Natural killer cell treated with Interleukin-12 subunit alpha and Interleukin-12 subunit beta and Interleukin-15 and Interleukin-18, amount 100 ng/mL, for 72 hours (primary cell): Measurements from ENCODE around the gene CPHXL. TPM values are rescaled to one million over a fixed set of nuclear protein-coding genes. Genes with fewer than 3 reads are reported as not detected.

Experiments used
- ATAC-seq, 2 donors: fragments of 150-1000 bp; cut with Tn5 transposase in 1 of 2; sonication (Bioruptor Pico), chemical (Tn5 transposase) in 1 of 2; 2 replicates each; pipeline ENCODE4 v1.10.0; 2021
- DNase-seq: peaks from one replicate; pipeline ENCODE4 v3.0.0; 2022; ENCODE audit warnings: low spot score
- H3K27ac Mint-ChIP-seq, 2 donors: 1 replicate in 1 of 2; 2 replicates in 1 of 2; pipeline ENCODE4 v1.8.0; 2022; ENCODE audit warnings: mixed read lengths in 2 of 2, mild to moderate bottlenecking in 1 of 2, moderate library complexity in 1 of 2
- H3K27me3 Mint-ChIP-seq, 2 donors: 1 replicate in 1 of 2; 2 replicates in 1 of 2; pipeline ENCODE4 v1.8.0; 2022; ENCODE audit warnings: mixed read lengths in 2 of 2
- H3K36me3 Mint-ChIP-seq: one replicate; pipeline ENCODE4 v1.8.0; 2022; ENCODE audit warnings: mixed read lengths
- H3K4me1 Mint-ChIP-seq, 2 donors: 1 replicate in 1 of 2; 2 replicates in 1 of 2; pipeline ENCODE4 v1.8.0; 2022; ENCODE audit warnings: low read depth in 2 of 2, mixed read lengths in 2 of 2, mild to moderate bottlenecking in 1 of 2
- H3K4me3 Mint-ChIP-seq: one replicate; pipeline ENCODE4 v1.8.0; 2022; ENCODE audit warnings: mixed read lengths
- H3K9me3 Mint-ChIP-seq: 2 replicates; pipeline ENCODE4 v1.8.0; 2022; ENCODE audit warnings: mixed read lengths
- total RNA-seq, 2 donors: library from RNA; stranded (reverse); gene quantifications; one replicate each; pipeline ENCODE4 v1.2.3, GENCODE V29; 2022

Gene CPHXL
- total RNA-seq, 2 donors from 2014 or later, result not detected

DNA sequence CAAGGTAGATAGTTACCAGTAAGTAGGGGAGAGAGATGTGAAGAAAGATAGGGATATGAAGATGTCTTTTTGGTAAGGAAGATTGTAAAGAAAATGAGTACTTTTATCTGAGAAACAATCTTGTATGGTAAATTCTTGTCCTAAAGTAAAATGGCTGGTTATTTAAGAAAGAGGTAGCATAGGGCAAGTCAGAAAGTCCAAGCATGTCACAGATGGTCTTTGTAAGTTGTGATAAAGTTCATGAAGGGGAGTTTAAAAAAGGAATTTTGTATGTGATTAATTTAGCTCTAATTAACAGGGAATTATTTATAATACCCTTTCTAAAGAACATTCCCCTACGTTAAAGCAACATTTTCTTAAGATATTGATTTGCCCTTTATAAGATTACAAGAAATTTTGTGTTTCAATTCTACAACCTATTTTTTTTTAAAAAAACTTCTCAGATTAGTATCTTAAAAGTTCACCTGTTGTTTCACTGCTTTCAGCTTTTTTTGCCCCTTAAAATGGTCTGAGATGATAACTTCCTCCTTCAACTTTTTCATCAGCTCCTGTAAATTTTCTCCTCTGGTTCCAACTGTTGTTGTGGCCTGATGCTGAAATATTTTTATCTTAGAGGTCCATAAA lies 16.2 kb upstream of the CPHXL start:
- Mint-ChIP-seq H3K4me3 (no peak overlapping the region), H3K9me3 (peaks cover 10% of the 10 kb centered on the region), H3K27ac (no peak overlapping the region), H3K27me3 (peaks cover 5 to 39% of the 10 kb centered on the region in 2 donors), H3K4me1 (no peaks in the 10 kb centered on the region), H3K36me3 (peaks cover 21% of the 10 kb centered on the region)
- DNase-seq (no peak), ATAC-seq (no peak)

DNA sequence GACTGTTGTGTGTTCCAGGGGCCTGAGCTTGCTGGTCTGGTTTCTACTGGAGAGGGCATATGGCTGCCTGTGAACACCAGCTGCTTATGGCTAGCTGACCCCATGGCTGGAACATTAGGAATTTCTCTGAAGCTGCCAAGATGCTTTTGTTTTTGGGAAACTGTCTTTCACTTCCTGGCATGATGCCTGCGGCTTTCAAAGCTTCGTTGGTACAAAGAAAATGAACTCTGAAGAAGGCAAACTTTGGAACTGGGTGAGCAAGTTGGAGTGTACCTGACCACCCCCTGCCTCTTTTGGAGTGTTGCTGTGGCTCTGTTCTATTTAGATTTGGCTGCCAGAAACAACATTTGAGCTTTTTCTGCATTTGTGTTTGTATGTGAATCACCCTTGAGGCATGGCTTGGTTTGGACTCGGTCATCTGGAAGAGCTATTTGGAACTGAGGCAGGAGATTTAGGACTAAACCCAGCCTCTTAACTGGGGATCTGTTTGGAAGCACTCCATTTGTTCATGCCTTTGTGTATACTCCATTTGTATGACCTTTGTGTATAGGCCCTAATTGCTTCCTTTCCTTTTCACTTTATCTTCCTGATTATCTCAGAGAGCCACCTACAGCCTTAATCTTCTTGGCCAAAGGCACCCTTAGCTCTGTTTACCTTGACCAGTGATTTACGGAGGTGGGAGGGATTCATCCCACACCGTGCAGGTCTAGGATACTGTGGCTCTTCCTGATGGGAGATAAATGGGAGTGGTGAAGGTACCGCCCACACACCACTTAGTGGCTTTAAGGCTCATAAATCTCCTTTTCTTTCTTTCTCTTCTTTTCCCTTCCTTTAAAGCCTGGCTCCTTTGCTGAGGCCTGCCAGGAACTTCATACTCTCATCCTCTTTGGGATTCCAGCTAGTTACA lies 7.3 kb upstream of the CPHXL start:
- no peak overlapping the region for H3K4me3 Mint-ChIP-seq
- ATAC-seq, result no peak
- H3K27me3 Mint-ChIP-seq, result peaks cover 1 to 8% of the 10 kb centered on the region in 2 donors
- no peak overlapping the region for H3K27ac Mint-ChIP-seq
- no peaks in the 10 kb centered on the region for H3K4me1 Mint-ChIP-seq
- DNase-seq, result no peak
- no peaks in the 10 kb centered on the region for H3K36me3 Mint-ChIP-seq
- no peaks in the 10 kb centered on the region for H3K9me3 Mint-ChIP-seq

DNA sequence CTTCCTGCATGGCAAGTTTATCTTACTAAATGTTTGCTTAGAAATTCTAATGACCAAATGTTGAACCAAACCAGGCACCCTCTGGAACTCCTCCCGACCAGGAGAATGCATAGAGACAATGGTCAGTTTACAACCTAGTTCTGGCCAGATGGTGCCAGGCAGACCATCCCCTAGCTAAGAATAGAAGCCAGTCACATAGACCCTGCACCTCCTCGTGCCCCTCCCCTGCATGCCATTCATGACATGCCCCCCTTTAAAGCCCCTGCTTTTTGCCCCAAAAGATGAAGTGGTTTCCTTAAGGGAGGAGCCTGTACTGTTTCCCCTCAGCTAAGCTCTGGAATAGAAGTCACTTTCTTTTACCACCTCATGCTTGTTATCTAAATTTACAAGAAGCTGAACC lies 6.6 kb upstream of the CPHXL start:
- Mint-ChIP-seq H3K9me3 (no peaks in the 10 kb centered on the region), H3K27me3 (peaks cover 0 to 4% of the 10 kb centered on the region in 2 donors), H3K27ac (no peak overlapping the region), H3K4me1 (no peaks in the 10 kb centered on the region), H3K36me3 (no peaks in the 10 kb centered on the region), H3K4me3 (no peak overlapping the region)
- ATAC-seq (no peak), DNase-seq (no peak)

DNA sequence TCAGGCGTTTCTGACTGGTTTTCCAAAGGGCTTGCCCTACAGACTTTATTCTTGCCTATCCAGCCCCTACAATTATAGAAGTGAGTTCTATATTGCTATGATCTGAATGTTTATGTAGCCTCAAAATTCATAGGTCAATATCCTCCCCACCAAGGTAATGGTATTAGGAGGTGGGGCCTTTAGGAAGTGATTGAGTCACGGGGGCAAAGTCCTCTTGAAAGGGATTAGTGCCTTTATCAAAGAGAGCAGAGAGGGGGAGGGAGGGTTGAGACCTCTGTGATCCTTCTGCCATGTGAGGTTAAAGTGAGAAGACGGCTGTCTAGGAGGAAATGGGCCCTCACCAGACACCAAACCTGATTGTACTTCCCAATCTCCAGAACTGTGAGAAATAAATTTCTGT lies 931 bp upstream of the CPHXL start:
- Mint-ChIP-seq H3K9me3 (peaks cover 2% of the 10 kb centered on the region), H3K4me3 (no peak overlapping the region)

DNA sequence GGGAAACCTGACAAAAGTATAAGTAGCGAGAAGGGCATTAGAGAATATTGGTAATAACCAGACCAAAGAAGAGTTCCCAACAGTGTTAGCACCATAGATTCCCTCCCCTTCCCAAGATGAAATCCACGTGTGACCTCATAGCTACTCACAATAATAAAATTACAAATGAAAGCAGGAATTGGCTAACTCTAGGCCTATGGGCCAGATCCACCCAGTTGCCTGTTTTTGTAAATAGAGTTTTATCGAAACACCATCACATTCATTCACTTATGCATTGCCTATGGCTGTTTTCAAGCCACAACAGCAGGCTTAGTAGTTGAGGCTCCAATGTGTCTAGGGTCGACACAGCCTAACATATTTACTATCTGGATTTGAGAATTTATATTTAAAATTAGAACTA lies 7.8 kb downstream of the CPHXL start:
- Mint-ChIP-seq H3K27ac (no peak overlapping the region), H3K27me3 (peaks cover 0 to 22% of the 10 kb centered on the region in 2 donors), H3K36me3 (peaks cover 11% of the 10 kb centered on the region), H3K4me3 (no peak overlapping the region), H3K4me1 (no peaks in the 10 kb centered on the region), H3K9me3 (peaks cover 15% of the 10 kb centered on the region)
- ATAC-seq, result no peak
- no peak for DNase-seq

More for the DNA sequence above, 931 bp upstream of the CPHXL start:
- H3K27me3 Mint-ChIP-seq, result peaks cover 0 to 2% of the 10 kb centered on the region in 2 donors
- no peak overlapping the region for H3K27ac Mint-ChIP-seq
- no peak for ATAC-seq
- no peak for DNase-seq
- no peaks in the 10 kb centered on the region for H3K4me1 Mint-ChIP-seq
- H3K36me3 Mint-ChIP-seq, result no peaks in the 10 kb centered on the region

DNA sequence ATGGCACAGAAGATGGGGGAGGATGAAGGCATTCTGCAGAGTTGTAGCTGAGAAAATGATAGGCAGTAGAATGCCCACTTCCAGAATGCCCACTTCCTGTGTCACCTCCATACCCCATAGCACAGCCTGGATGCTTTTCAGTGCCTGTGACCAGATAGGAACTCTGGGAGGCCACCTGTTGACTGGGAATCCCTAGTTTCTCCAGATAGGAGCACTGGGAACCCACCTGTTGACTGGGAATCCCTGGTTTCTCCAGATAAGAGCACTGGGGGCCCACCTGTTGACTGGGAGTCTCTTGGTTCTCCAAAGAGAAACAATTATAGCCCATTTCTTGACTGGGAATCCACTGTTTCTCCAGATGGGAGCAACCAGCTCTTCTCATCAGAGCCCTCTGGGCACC lies 11.6 kb downstream of the CPHXL start:
- no peak for ATAC-seq
- Mint-ChIP-seq H3K36me3 (peaks cover 4% of the 10 kb centered on the region), H3K4me1 (no peaks in the 10 kb centered on the region), H3K27ac (no peak overlapping the region), H3K4me3 (no peak overlapping the region), H3K9me3 (peaks cover 3% of the 10 kb centered on the region), H3K27me3 (peaks cover 0 to 7% of the 10 kb centered on the region in 2 donors)
- no peak for DNase-seq

DNA sequence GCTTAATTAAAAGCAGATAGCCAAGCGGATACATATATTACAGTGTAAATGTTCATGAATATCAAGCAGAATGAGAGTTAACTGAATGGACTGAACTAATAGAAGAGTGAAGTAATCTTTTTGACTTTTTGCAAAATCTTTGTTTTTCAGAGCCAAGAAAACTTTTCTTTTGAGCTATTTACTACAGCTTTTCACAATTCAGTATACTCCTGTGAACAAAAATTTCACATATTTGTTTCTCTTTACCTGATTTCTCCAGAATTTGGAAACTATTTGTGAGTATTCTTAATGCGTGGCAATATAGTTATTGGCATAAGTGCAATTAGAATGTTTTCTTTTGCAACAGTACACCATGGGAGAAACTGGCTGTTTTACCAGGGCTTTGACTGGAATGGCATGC lies 15.9 kb downstream of the CPHXL start:
- DNase-seq, result no peak
- Mint-ChIP-seq H3K4me3 (no peak overlapping the region), H3K4me1 (no peaks in the 10 kb centered on the region), H3K27ac (no peak overlapping the region), H3K9me3 (no peaks in the 10 kb centered on the region), H3K27me3 (peaks cover 0 to 2% of the 10 kb centered on the region in 2 donors), H3K36me3 (peaks cover 4% of the 10 kb centered on the region)
- no peak for ATAC-seq

DNA sequence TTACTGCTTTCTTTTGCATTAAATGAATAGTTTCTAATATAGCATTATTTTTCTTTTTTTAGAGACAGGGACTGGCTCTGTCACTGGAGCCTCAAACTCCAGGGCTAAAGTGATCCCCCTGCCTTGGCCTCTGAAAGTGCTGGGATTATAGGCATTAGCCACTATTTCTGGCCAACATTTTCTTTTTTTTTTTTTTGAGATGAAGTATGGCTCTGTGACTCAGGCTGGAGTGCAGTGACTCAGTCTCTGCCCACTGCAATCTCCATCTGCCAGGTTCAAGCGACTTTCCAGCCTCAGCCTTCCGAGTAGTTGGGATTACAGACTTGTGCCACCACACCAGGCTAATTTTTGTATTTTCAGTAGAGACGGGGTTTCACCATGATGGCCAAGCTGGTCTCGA lies 23.0 kb downstream of the CPHXL start:
- Mint-ChIP-seq H3K4me3 (no peak overlapping the region), H3K27me3 (peaks cover 0 to under 1% of the 10 kb centered on the region in 2 donors), H3K4me1 (no peaks in the 10 kb centered on the region), H3K27ac (no peak overlapping the region), H3K9me3 (no peaks in the 10 kb centered on the region), H3K36me3 (no peaks in the 10 kb centered on the region)
- ATAC-seq, result no peak
- no peak for DNase-seq

DNA sequence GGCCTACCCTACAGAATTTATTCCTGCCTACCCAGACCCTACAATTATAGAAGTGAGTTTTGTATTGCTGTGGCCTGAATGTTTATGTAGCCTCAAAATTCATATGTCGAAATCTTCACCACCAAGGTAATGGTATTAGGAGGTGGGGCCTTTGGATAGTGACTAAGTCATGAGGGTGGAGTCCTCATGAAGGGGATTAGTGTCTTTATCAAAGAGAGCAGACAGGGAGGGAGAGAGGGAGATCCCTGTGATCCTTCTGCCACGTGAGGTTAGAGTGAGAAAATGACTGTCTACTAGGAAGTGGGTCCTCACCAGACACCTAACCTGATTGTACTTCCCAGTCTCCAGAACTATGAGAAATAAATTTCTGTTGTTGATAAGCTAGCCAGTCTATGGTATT lies 24.0 kb downstream of the CPHXL start:
- Mint-ChIP-seq H3K9me3 (no peaks in the 10 kb centered on the region), H3K4me1 (no peaks in the 10 kb centered on the region)
- ATAC-seq, result no peak

DNA sequence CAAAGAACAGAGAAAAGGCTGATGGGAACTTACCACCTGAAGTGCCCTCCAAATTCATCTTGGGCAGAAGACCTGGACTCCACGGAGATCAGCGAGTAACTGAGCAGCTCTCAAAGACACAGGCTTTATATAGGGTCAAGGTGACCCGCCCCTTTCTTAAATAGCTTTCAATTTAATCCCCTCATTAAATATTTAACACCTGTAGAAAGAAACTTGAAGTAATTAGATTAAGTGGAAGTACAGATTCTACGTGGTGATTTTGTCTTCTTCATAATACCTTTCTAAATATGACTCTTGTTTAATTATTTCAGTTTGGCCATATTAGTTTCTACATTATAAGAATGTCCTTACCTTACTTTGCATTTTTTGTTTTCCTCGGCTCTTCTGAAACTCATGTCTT lies 24.9 kb downstream of the CPHXL start, which contains the start of gene DUXB:
Gene DUXB, minus strand, starts transcription at position 101 of the 400 bp plus-strand sequence. Its CDS starts 43 bp downstream, at position 58.
- no peak within 1 kb of the TSS for H3K27ac Mint-ChIP-seq
- H3K36me3 Mint-ChIP-seq, result no peaks in the 10 kb centered on the region
- DNase-seq, result no peak
- H3K4me1 Mint-ChIP-seq, result no peaks in the 10 kb centered on the region
- H3K4me3 Mint-ChIP-seq, result no peak within 1 kb of the TSS
- H3K9me3 Mint-ChIP-seq, result no peaks in the 10 kb centered on the region
- H3K27me3 Mint-ChIP-seq, result no peaks in the 10 kb centered on the region
- ATAC-seq, result no peak

More for the DNA sequence above, 24.0 kb downstream of the CPHXL start:
- H3K36me3 Mint-ChIP-seq, result no peaks in the 10 kb centered on the region
- H3K27me3 Mint-ChIP-seq, result no peaks in the 10 kb centered on the region
- DNase-seq, result no peak
- no peak overlapping the region for H3K27ac Mint-ChIP-seq
- H3K4me3 Mint-ChIP-seq, result no peak overlapping the region

DNA sequence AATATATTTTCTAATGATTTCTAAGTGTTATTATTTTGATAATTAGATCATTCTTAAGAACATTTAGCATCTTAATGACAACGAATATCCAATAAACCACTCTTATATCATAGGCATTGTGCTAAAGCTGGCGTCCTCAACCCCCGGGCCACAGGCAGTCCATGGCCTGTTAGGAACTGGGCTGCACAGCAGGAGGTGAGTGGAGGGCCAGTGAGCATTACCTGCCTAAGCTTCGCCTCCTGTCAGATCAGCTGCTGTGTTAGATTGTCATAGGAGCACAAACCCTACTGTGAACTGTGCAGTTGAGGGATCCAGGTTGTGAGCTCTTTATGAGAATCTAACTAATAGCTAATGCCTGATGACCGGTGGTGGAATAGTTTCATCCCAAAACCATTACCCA lies 28.7 kb downstream of the CPHXL start:
- H3K27ac Mint-ChIP-seq, result no peak overlapping the region
- DNase-seq, result no peak
- no peaks in the 10 kb centered on the region for H3K9me3 Mint-ChIP-seq
- H3K4me1 Mint-ChIP-seq, result no peaks in the 10 kb centered on the region
- no peaks in the 10 kb centered on the region for H3K27me3 Mint-ChIP-seq
- no peaks in the 10 kb centered on the region for H3K36me3 Mint-ChIP-seq
- ATAC-seq, result no peak
- no peak overlapping the region for H3K4me3 Mint-ChIP-seq

DNA sequence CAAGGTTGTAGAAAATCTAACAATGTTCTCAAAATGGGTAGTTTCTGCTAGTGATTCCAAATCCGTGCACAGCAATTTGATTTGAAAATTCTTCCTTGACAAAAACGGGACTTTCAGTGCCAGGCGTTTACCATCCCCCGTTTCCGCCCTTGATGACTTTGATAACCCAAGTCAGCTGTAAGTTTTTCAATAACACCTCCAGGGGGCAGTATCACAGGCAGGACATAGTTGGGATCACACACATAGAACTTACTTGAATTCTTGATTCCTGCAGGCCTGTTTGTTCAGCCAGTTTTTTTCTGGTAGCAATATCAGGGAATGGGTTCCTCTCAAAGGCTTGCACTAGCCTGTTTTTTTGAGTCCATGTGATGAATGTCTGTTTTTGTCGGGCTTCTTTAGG lies 30.6 kb downstream of the CPHXL start:
- H3K27me3 Mint-ChIP-seq, result no peaks in the 10 kb centered on the region
- no peaks in the 10 kb centered on the region for H3K9me3 Mint-ChIP-seq
- no peak for DNase-seq
- no peak for ATAC-seq
- H3K27ac Mint-ChIP-seq, result no peak overlapping the region
- no peaks in the 10 kb centered on the region for H3K36me3 Mint-ChIP-seq
- H3K4me1 Mint-ChIP-seq, result no peaks in the 10 kb centered on the region
- no peak overlapping the region for H3K4me3 Mint-ChIP-seq

DNA sequence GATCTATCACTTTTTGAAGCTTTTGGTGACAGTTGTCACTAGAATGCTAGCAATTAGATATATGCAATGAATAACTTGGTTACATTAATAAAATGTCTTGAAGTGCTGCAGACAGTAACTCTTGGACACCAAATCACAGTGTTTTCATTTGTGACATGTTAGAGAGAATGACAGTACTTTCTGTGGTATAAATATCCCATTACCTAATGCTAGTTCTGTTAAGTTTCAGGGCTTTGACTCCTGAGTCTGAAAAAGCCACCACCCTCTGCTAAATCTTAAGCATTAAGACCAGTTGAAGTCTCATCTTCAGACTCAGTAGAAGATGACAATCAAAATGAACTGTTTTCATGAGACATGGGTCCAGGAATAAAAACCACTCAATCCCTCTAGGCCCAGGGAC lies 38.9 kb downstream of the CPHXL start:
- no peak for DNase-seq
- no peaks in the 10 kb centered on the region for H3K4me1 Mint-ChIP-seq
- H3K4me3 Mint-ChIP-seq, result no peak overlapping the region
- ATAC-seq, result no peak
- H3K27me3 Mint-ChIP-seq, result peaks cover 0 to 14% of the 10 kb centered on the region in 2 donors
- H3K36me3 Mint-ChIP-seq, result no peaks in the 10 kb centered on the region
- no peaks in the 10 kb centered on the region for H3K9me3 Mint-ChIP-seq
- no peak overlapping the region for H3K27ac Mint-ChIP-seq

DNA sequence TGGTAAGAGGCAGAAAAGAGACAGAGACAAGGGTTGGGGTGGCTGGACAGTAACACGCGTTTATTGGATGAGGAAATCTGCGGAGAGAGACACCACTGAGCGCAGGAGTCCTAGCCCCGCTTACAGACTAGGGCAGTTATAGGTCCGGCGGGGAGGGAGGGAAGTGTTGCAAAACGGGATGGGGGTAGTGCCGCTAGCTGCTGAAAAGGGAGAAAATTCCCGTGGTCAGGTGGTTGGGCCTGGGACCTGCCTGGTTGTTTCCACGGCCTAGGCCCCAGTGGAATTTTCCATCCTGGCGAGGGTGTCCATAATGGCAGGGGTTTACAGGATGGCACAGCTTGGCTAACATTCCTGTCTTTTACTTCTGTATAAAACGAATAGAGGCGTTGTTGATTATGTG lies 44.0 kb downstream of the CPHXL start:
- Mint-ChIP-seq H3K27ac (no peak overlapping the region), H3K36me3 (no peaks in the 10 kb centered on the region), H3K27me3 (peaks cover 0 to 14% of the 10 kb centered on the region in 2 donors), H3K4me3 (no peak overlapping the region), H3K9me3 (no peaks in the 10 kb centered on the region), H3K4me1 (no peaks in the 10 kb centered on the region)
- no peak for ATAC-seq
- no peak for DNase-seq
